GM19397 (cell line): ENCODE measurements around the gene SPTLC2.
"Not testable (repeated sequence)": the region's sequence is repeated elsewhere in the genome, so short reads cannot be mapped to it uniquely, and the experiment has no call there.

Experiments used
- ATAC-seq: cut with Tn5 transposase; IDR thresholded peaks from one replicate; pipeline ENCODE4 v1.9.1; 2021; ENCODE audit warnings: mild to moderate bottlenecking, moderate library complexity; ENCODE audit not compliant: unreplicated experiment

SPTLC2 gene, protein sequence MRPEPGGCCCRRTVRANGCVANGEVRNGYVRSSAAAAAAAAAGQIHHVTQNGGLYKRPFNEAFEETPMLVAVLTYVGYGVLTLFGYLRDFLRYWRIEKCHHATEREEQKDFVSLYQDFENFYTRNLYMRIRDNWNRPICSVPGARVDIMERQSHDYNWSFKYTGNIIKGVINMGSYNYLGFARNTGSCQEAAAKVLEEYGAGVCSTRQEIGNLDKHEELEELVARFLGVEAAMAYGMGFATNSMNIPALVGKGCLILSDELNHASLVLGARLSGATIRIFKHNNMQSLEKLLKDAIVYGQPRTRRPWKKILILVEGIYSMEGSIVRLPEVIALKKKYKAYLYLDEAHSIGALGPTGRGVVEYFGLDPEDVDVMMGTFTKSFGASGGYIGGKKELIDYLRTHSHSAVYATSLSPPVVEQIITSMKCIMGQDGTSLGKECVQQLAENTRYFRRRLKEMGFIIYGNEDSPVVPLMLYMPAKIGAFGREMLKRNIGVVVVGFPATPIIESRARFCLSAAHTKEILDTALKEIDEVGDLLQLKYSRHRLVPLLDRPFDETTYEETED

DNA sequence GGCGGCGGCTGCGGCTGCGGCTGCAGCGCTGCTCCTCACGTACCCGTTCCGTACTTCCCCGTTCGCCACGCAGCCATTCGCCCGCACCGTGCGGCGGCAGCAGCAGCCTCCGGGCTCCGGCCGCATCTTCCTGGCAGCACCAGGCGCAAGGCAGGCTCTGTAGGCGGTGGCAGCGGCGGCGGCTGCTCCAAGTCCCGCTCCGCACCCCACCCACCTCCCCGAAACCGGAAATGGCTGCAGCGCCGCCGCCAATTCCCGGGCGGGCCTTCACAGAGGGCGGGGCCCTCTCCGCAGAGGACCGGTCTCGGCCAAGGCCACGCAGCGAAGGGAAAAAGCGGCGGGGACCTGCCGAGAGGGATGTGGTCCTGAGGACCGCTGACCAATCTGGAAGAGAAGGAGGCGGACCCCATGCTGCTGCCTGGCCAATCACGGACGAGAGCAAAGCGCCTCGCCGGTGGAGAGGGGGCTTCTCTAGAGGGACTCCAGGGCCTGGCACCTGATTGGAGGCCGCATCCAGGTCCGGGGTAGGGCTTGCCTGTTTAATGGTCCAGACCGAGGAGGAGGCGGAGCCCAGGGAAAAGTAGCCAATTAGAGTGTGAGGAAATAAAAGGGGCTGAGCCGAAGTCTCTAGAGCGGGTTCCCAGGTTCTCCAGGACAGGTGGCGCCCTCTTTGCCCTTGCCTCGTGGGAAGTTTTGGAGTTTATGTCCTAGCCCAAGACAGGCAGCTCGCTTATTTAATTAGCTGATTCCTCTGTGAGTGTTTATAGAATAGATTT, at the start of gene SPTLC2:
TSS of gene SPTLC2 (minus strand) at position 184 of the 776 bp plus-strand sequence. CDS start at position 126, 58 bp downstream.
- ATAC-seq = peak; percentile 90

DNA sequence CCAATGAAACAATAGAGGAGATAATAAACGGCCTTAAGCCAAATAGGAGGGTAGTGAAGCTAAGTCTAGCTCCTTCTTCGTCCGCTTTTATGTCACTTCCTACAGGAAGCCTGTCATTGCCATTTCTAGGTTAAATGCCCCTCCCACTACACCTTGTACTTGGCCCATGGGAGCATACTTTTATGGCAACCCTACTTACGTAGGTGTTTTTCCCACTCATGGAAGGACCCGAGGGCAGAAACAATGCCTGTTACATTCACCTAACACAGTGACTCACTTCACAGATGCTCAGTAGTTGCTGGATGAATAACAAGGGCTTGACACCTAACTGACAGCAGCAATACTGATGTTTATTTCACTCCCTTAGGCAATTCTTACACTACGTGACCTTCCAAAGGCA, 46.9 kb upstream of the SPTLC2 start:
- ATAC-seq = no peak

DNA sequence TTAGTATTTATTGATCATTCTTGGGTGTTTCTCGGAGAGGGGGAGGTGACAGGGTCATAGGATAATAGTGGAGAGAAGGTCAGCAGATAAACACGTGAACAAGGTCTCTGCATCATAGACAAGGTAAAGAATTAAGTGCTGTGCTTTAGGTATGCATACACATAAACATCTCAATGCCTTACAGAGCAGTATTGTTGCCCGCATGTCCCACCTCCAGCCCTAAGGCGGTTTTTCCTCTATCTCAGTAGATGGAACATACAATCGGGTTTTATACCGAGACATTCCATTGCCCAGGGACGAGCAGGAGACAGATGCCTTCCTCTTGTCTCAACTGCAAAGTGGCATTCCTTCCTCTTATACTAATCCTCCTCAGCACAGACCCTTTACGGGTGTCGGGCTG, 45.1 kb upstream of the SPTLC2 start:
- ATAC-seq = not testable (repeated sequence)

DNA sequence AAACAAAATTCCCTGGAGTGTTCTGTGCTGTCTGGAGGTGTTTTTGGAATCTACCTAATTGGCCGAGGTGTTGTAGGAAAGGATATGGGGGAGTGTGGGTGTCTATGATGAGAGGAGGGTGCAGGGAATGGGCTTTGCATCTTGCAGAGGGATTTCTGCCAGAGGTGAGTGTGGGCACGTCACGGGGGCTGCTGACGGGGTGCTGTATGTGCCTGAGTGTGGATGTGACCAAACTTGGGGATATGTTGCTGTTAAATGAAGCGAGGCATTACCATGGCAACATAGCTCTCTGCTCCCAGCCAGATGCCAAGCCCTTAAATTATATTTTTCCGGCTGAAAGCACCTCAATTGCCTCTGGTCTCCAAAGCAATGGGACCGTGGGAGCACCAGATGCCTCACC, 44.3 kb upstream of the SPTLC2 start:
- ATAC-seq = no peak

DNA sequence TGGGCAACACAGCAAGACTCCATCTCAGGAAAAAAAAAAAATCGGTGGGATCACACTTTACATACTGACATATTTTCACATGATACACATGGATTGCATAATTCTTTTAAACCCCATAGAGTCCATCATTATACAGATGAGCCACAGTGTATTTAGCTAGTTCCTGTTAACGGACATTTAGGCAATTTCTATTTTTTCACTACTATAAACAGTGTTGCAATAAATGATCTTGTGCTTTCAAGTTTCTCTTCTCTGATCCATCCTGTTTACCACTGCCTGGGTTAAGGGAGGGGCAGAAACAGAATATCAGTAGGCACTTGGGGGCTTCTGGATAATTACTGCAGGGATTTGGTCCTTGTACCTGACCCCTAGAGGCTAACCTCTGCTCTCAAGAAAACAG, 43.4 kb upstream of the SPTLC2 start:
- ATAC-seq = no peak

DNA sequence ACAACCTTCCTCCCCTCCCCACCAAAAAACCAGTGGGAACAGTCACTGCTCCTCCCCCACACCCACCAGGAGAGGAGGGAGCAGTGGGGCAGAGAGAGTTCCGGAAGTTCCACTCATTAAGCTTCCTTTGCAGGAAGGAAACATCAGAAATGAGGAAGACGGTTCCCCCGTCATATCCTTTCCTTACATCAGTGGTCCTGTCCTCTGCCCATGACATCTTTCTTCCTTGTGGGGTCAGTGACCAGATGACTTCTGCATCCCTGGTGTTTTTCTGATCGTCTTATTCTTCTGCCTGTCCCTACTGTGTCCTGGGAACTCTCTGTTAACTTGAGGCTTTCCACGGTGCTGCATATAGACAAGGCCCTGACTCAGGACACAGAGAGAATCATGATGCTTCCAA, 40.8 kb upstream of the SPTLC2 start:
- no peak for ATAC-seq

DNA sequence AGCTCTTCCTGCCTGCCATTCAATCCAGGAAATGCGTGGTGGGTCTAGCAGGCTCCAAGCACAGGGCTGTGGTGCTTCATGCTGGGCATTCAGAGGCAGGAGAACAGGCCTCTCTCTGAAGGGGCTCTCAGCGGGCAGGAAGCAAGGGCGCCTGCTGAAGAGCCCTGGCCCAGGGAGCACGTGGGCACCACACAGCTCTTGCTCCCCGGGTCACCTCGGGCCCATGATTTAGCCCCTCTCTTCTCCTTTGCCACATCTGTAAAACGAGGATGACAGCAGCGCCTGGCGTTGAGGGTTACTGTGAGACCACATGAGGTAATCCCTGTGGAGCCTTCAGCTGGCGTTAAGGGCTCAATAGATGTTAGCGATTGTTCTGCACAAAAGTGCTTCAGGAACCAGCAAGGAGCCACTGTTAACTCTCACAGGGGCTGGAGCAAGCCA, 37.6 kb upstream of the SPTLC2 start:
- no peak for ATAC-seq

DNA sequence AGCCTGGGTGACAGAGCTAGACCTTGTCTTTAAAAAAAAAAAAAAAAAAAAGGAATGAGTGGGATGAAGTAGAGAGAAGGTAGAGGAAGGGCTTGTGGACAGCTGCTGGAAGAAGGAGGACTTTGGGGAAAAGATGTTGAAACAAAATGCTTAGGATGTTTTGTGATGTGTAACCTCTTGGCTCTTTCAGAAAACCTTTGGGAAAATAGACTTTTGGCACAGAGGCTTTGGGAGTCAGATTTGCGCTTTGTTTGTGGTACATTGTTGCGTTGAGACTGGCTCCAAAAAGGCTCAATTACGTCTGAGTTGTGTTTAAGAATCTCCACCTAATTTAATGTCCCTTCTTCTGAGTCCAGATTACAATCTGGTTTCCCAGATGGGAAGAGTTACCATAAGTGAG, 32.9 kb upstream of the SPTLC2 start:
- ATAC-seq = no peak

DNA sequence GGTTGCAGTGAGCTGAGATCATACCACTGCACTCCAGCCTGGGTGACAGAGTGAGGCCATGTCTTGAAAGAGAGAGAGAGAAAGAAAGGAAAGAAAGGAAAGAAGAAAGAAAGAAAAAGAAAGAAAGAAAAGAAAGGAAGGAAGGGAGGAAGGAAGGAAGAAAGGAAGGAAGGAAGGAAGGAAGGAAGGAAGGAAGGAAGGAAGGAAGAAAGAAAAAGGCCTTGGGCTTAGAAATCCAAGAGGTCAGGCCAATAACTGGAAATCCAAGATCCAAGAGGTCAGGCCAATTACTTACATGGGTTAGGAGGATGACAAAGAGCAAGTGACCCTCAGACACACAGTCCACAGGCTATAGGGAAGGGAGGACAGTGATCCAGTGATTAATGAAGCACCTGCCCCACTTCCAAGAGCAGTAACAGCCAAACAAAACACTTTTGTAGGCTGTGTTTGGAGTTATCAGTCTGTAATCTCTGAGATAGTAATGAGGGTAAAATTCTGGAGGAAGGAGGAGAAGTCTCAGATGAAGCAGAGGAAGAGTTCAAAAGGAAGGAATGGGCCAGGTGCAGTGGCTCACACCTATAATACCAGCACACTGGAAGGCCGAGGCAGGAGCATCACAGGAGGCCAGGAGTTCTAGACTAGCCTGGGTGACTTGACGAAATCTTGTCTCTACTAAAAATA, 32.2 kb upstream of the SPTLC2 start:
- no peak for ATAC-seq

DNA sequence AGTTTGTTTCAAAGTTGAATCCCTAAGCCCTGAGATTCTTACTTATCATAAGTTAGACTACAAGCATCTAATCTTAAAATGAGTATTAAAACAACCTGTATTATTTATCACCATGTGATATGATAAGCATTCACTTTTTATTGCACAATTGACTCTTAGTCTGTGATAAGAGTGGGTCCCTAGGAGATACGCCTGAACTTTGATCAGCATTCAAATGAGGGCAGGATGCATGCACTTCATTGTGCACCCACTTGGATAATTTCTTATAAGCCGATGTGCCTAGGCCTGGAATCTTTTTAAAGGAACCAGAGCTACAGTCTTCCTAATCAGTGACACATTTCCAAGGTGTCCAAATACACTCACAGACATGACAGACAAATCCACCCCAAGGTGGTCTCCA, 31.4 kb upstream of the SPTLC2 start:
- ATAC-seq = no peak

DNA sequence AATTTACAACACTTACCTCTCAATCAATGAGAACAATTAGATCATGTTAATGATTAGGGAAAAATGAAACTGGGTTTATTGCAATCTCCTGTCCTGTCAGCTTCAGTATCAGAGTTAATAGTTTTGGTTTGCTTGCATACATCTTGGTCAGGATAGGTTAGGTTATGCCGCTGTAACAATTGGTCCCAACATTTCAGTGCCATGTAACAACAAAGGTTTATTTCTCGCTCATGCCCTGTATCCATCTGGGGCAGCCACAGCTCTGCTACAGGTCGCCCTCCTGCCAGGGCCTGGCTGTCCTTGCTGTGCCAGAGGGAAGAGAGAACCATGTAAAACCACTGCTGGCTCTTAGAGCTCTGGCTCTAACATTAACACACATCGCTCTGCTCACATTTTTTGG, 30.5 kb upstream of the SPTLC2 start:
- no peak for ATAC-seq

DNA sequence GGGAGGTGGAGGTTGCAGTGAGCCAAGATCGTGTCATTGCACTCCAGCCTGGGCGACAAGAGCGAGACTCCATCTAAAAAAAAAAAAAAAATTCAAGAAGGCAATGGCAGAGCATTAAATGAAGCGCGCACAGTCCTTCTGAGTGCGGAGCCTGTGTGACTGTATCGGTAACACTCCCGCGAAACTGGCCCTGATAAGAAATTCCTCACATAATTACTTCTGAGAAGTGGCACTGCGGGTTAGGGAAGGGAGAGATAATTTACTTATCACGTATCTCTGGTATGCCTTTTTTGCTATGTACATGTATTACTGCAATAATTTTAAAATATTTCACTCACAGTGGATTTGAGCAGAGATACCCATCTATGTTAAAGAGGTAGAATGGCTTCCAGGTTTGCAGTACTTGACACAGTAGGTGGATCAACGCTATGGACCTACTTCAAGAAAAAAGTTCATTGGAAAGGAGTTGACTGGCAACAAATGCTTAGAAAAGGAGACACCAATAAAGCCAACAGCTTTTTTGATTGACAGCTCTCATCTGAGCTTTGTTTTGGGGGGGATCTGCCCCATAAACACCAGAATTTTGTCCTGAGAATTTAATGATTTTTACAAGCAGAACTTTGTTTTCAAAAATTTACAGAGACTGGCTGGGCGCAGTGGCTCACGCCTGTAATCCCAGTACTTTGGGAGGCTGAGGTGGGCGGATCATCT, 29.2 kb upstream of the SPTLC2 start:
- no peak for ATAC-seq

DNA sequence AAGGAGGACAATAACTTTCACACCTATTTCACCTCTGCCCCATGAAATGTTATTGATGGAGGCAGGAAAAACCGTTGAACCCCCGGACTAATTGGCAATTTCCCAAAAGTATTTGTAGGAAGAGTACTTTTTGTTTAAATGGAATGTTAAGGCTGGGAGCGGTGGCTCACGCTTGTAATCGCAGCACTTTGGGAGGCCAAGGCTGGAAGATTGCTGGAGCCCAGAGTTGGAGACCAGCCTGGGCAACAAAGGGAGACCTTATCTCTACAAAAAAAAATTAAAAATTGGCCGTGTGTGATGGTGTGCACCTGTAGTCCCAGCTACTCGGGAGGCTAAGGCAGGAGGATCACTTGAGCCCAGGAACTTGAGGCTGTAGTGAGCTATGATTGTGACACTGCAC, 26.0 kb upstream of the SPTLC2 start:
- no peak for ATAC-seq

DNA sequence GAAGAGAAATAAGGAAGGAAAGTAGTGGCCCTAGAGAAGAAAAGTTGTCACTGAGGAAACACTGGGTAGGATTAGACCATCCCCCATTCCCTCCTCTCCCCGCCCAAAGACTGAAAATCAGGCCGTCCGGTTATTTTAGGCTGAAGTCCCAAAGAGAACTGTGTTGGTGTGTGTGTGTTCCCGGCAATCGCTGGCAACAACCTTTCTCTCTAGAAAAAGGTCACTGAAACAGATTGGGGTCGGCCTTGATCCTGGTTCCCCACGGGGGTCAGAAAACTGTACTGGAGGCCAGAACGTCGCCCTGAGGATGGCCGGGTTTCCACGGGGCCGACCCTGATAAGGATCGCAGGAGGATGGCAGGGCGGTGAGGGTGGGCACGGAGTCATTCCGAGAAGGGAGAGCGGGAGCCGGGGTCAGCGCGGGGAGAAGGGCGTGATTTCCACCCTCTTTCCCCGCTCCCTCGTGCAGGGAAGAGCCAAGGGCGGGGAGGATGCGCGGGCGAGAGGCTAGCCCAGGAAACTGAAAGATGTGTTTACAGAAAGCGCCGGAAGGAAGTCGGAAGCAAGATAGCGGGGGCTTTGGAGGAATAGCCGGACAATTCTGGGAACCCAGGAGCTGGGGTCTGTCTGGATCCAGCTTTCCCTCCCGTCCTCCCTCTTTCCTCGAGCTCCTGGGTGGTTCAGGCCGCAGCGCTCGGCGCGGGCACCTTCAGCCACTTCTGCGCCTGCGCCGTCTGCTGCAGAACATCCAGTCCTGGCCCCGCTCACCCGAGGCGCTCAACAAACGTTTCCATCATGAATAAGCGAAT, 25.3 kb upstream of the SPTLC2 start:
- peak; percentile 75 for ATAC-seq

DNA sequence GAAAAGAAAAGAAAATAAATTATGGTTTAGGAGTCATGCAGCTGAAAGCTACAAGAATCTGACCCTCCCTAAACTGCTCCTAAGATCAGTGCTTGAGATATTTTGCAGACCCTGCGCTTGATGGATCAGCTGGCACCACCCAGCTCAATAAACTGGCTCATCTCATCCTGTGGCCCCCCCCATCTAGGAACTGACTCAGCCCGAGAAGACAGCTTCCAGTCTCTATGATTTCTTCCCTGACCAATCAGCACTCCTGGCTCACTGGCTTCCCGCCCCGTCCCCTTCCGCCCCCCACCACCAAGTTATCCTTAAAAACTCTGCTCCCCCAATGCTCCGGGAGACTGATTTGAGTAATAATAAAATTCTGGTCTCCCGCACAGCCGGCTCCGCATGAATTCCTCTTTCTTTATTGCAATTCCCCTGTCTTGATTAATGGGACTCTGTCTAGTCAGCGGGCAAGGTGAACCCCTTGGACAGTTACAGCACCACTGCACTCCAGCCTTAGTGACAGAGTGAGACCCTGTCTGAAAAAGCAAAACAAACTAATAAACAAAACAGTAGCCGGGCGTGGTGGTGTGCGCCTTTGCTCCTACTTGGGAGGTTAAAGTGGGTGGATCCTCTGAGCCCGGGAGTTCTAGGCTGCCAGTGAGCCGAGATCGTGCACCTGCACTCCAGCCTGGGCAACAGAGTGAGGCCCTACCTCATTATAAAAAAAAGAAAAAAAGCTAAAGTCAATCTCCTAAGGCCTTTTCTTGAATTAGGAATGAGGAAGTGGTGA, 24.5 kb upstream of the SPTLC2 start:
- ATAC-seq = no peak

DNA sequence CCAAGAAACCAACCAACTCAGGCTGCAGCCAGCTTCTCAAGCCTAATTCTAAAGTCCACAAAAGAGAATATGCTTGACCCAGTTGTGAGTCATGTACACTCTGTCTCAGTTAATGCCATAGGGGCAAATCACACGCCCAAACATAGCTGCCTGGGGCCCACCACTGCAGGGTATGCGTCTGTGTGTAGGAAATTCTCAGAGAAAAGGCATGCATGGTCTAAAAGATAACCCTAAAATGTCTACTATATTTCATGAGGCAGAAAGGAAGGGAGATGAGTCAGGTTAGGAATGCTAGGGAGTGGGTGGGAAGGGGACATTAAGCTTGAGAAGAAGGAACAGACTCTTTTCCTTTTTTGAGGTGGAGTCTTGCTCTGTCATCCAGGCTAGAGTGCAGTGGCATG, 22.3 kb upstream of the SPTLC2 start:
- no peak for ATAC-seq

DNA sequence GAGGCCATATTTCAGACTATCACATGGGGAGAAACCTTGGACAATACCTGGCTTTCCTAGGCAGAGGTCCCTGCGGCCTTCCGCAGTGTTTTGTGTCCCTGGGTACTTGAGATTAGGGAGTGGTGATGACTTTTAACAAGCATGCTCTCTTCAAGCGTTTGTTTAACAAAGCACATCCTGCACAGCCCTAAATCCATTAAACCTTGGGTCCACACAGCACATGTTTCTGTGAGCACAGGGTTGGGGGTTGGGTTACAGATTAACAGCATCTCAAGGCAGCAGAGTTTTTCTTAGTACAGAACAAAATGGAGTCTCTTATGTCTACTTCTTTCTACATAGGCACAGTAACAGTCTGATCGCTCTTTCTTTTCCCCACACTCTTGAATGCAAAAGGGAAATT, 19.4 kb upstream of the SPTLC2 start:
- ATAC-seq = not testable (repeated sequence)

DNA sequence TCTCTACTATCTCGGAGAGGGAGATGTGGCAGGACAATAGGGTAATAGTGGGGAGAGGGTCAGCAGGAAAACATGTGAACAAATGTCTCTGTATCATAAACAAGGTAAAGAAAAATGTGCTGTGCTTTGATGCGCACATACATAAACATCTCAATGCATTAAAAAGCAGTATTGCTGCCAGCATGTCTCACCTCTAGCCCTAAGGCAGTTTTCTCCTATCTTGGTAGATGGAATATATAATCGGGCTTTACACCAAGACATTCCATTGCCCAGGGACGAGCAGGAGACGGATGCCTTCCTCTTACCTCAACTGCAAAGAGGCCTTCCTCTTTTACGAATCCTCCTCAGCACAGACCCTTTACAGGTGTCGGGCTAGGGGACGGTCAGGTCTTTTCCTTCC, 19.0 kb upstream of the SPTLC2 start:
- ATAC-seq = not testable (repeated sequence)

DNA sequence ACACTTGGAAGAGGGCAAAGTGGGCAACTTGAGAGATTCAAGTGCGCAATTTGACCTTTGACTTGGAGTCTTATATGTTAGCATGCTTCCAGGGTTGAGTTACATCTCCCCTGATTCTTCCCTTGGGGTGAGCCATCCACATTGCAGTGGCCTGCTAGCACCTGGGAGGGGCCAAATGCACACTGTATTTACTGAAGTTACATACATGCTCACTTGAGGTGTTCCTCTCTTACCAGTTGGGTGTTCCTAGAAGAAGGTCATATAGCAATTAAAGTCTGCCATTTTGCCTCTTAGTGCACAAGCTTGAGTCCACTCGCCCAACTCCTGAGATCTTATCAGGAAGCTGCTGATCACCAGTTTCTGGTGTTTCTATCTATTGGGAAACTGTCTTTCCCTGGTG, 13.7 kb upstream of the SPTLC2 start:
- ATAC-seq = no peak
